CD14-positive monocyte (primary cell): ENCODE results near the gene SIGLEC8. TPM values are rescaled to one million over a fixed set of nuclear protein-coding genes. Genes with fewer than 3 reads are reported as not detected.

Source experiments
- DNase-seq, 3 donors: peaks; one replicate each; pipeline ENCODE4 v3.0.0-alpha.2; 2011 to 2022
- H2AFZ ChIP-seq: 2 replicates; pipeline ENCODE4 v1.6.0; 2012; ENCODE audit warnings: mild to moderate bottlenecking, low read depth, low read length, inconsistent platforms; ENCODE audit not compliant: insufficient read depth, poor library complexity, severe bottlenecking
- H3K27ac ChIP-seq, 2 donors: 1 replicate in 1 of 2; 2 replicates in 1 of 2; pipeline ENCODE4 v1.5.1; 2012 to 2013; ENCODE audit warnings: low read length in 2 of 2, control low read depth in 1 of 2, inconsistent platforms in 1 of 2, low read depth in 1 of 2, mild to moderate bottlenecking in 1 of 2
- H3K27me3 ChIP-seq, 2 donors: one replicate each; pipeline versions ENCODE4 v1.6.0 to v1.6.1; 2011 to 2013; ENCODE audit warnings: low read length in 2 of 2; ENCODE audit not compliant: control insufficient read depth in 2 of 2, insufficient read depth in 2 of 2
- H3K36me3 ChIP-seq, 2 donors: replicated peaks in 1 of 2; 1 replicate in 1 of 2; 2 replicates in 1 of 2; pipeline versions ENCODE4 v1.5.1 to v1.6.1; 2012 to 2013; ENCODE audit warnings: low read length in 2 of 2, control low read depth in 1 of 2, inconsistent platforms in 1 of 2, mild to moderate bottlenecking in 1 of 2; ENCODE audit not compliant: insufficient read depth in 2 of 2, control insufficient read depth in 1 of 2
- H3K4me1 ChIP-seq, 2 donors: 1 replicate in 1 of 2; 2 replicates in 1 of 2; pipeline versions ENCODE4 v1.5.1 to v1.6.1; 2012 to 2013; ENCODE audit warnings: low read length in 2 of 2, control low read depth in 1 of 2, inconsistent platforms in 1 of 2, mild to moderate bottlenecking in 1 of 2, moderate library complexity in 1 of 2; ENCODE audit not compliant: insufficient read depth in 2 of 2, control insufficient read depth in 1 of 2
- H3K4me2 ChIP-seq: replicated peaks from 2 replicates; pipeline ENCODE3; 2012; ENCODE audit warnings: low read length, moderate library complexity, mild to moderate bottlenecking; ENCODE audit not compliant: poor library complexity, severe bottlenecking; ENCODE audit errors: extremely low read depth
- H3K4me3 ChIP-seq, 3 experiments: fragments of 200-600 bp in 1 of 3; sonication (generic) in 1 of 3; replicated peaks in 1 of 3; 1 replicate in 2 of 3; 2 replicates in 1 of 3; pipeline ENCODE4 v1.5.1; 2011 to 2013; ENCODE audit warnings: low read length in 3 of 3, mild to moderate bottlenecking in 3 of 3, control low read depth in 2 of 3, low read depth in 2 of 3, inconsistent platforms in 1 of 3, moderate library complexity in 1 of 3
- H3K79me2 ChIP-seq: 2 replicates; pipeline ENCODE4 v1.6.0; 2012; ENCODE audit warnings: mild to moderate bottlenecking, control low read depth, inconsistent platforms, low read length, moderate library complexity; ENCODE audit not compliant: insufficient read depth
- H3K9ac ChIP-seq: 2 replicates; pipeline ENCODE4 v1.6.0; 2017; ENCODE audit warnings: low read length, mild to moderate bottlenecking; ENCODE audit not compliant: insufficient read depth, poor library complexity, severe bottlenecking
- H3K9me3 ChIP-seq, 2 donors: replicated peaks in 1 of 2; 1 replicate in 1 of 2; 2 replicates in 1 of 2; pipeline versions ENCODE4 v1.5.1 to v1.6.1; 2012 to 2013; ENCODE audit warnings: low read length in 2 of 2, control low read depth in 1 of 2; ENCODE audit not compliant: control insufficient read depth in 1 of 2, insufficient read depth in 1 of 2
- H4K20me1 ChIP-seq: 2 replicates; pipeline ENCODE4 v1.6.0; 2012; ENCODE audit warnings: mild to moderate bottlenecking, low read length, control low read depth, moderate library complexity; ENCODE audit not compliant: insufficient read depth
- H3K27ac Mint-ChIP-seq, 7 donors: one replicate each; pipeline ENCODE4 v1.8.0; 2020; ENCODE audit warnings: mild to moderate bottlenecking in 7 of 7, mixed read lengths in 7 of 7, moderate library complexity in 6 of 7, inconsistent platforms in 2 of 7
- H3K27me3 Mint-ChIP-seq, 3 donors: one replicate each; pipeline ENCODE4 v1.8.0; 2021 to 2022; ENCODE audit warnings: low read depth in 3 of 3, mild to moderate bottlenecking in 3 of 3, mixed read lengths in 3 of 3, moderate library complexity in 3 of 3, inconsistent platforms in 1 of 3
- H3K36me3 Mint-ChIP-seq, 2 donors: one replicate each; pipeline ENCODE4 v1.8.0; 2020; ENCODE audit warnings: mixed read lengths in 2 of 2, inconsistent platforms in 1 of 2, mild to moderate bottlenecking in 1 of 2
- H3K4me1 Mint-ChIP-seq: one replicate; pipeline ENCODE4 v1.8.0; 2020; ENCODE audit warnings: mild to moderate bottlenecking, mixed read lengths
- H3K4me3 Mint-ChIP-seq, 2 donors: one replicate each; pipeline ENCODE4 v1.8.0; 2020; ENCODE audit warnings: mild to moderate bottlenecking in 2 of 2, mixed read lengths in 2 of 2, moderate library complexity in 1 of 2
- H3K9me3 Mint-ChIP-seq, 7 donors: one replicate each; pipeline ENCODE4 v1.8.0; 2020 to 2022; ENCODE audit warnings: mixed read lengths in 7 of 7, mild to moderate bottlenecking in 6 of 7, moderate library complexity in 6 of 7, inconsistent platforms in 2 of 7
- CTCF ChIP-seq: fragments of 200-600 bp; IDR thresholded peaks from one replicate; pipeline ENCODE4 v1.8.0; 2022; ENCODE audit warnings: antibody characterized with exemption, mild to moderate bottlenecking
- WGBS: methylation state at CpG from one replicate; pipeline ENCODE4 v1.1.5; 2013; ENCODE audit warnings: missing lambda C conversion rate; ENCODE audit not compliant: insufficient coverage; 5-methylcytosine and 5-hydroxymethylcytosine counted together
- intact Hi-C, 2 donors: fragments of 100-400 bp; cut with micrococcal nuclease; formaldehyde crosslinking; loops; one replicate each; pipeline versions ENCODE4 v1.15.0 to v1.15.1; 2023
- polyA plus RNA-seq, 3 donors: library from polyadenylated mRNA; depleted of rRNA in 1 of 3; unstranded in 2 of 3; stranded (reverse) in 1 of 3; fragments of 300-500 nt in 2 of 3; fragments of >200 nt in 1 of 3; fragmentation: Illumina TruSeq in 2 of 3; gene quantifications; 1 replicate in 2 of 3; 2 replicates in 1 of 3; pipeline ENCODE4 v1.2.3, GENCODE V29; 2012 to 2021

The SIGLEC8 gene
- polyA plus RNA-seq, 3 donors: not detected

DNA sequence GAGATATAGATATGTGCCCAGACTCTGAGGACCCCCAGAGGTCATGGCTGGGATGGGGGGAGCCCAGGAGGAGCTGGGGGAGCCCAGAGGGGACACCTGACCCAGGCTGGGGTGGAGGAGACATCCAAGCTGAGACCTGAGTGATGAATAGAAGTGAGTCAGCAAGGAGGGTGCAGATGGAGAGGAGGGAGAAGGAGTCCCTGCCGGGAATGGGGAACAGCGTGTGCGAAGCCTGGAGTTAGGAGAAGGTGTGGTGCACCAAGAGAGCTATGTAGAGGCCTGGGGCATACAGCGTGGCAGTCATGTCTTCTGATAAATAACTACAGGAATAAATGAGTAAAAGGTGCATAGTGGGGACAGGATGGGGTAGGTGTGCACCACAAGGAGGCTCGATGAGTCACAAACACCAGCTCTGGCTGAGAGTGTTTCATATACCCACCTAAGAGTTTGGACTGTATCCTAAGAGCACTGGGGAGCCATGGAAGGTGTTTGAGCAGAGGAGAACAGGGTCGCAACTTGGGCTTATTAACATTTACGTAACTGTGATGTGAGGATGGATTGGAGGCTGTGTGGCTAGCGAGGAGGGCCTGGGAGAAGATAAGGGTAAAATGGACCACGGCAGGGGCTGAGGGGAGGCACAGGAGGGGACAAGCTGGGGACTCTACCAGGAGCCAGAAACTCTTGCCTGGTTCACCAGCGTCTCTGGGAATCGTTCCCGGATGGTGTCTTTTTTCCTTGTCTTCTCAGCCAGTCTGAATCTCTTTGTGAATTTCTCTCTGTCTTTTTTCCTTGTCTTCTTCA, 21.5 kb upstream of the SIGLEC8 start:
- H3K79me2 ChIP-seq: no peaks in the 10 kb centered on the region
- H2AFZ ChIP-seq: no peak overlapping the region
- peaks cover 0 to 3% of the 10 kb centered on the region in 2 donors for H3K36me3 Mint-ChIP-seq
- H3K9ac ChIP-seq: no peak overlapping the region
- H3K36me3 ChIP-seq: no peaks in the 10 kb centered on the region
- H3K4me3 ChIP-seq: no peak overlapping the region
- peaks cover 3 to 5% (median 5%) of the 10 kb centered on the region in 7 donors for H3K9me3 Mint-ChIP-seq
- no peak overlapping the region for H3K27ac Mint-ChIP-seq
- no peak for DNase-seq
- intact Hi-C loops: no loop called here
- H3K9me3 ChIP-seq: peaks cover 0 to 2% of the 10 kb centered on the region in 2 donors
- peaks cover 27 to 38% (median 29%) of the 10 kb centered on the region in 3 donors for H3K27me3 Mint-ChIP-seq
- H3K4me1 ChIP-seq: no peaks in the 10 kb centered on the region
- TF ChIP-seq CTCF: no peak
- no peaks in the 10 kb centered on the region for H3K4me1 Mint-ChIP-seq
- H4K20me1 ChIP-seq: no peaks in the 10 kb centered on the region
- H3K4me3 Mint-ChIP-seq: no peak overlapping the region
- H3K27ac ChIP-seq: no peak overlapping the region
- H3K27me3 ChIP-seq: peaks cover 0 to 10% of the 10 kb centered on the region in 2 donors
- H3K4me2 ChIP-seq: no peak overlapping the region
- WGBS: 90% methylated on average over 11 of the region's 12 CpGs

GRCh38 chr19:51478381-51479234, 20.4 kb upstream of the SIGLEC8 start, which contains the start of gene CEACAM18:
Gene CEACAM18, plus strand, starts transcription at chr19:51478539.
- H3K36me3 Mint-ChIP-seq: peaks cover 0 to 3% of the 10 kb centered on the region in 2 donors
- intact Hi-C loops: no loop called here
- WGBS: 84% methylated on average over 6 of the region's 17 CpGs
- no peak within 1 kb of the TSS for H3K4me3 Mint-ChIP-seq
- no peak within 1 kb of the TSS for H2AFZ ChIP-seq
- H3K4me3 ChIP-seq: no peak within 1 kb of the TSS
- peaks cover 0 to 9% of the 10 kb centered on the region in 2 donors for H3K27me3 ChIP-seq
- peaks cover 3 to 5% (median 5%) of the 10 kb centered on the region in 7 donors for H3K9me3 Mint-ChIP-seq
- H3K4me1 Mint-ChIP-seq: no peaks in the 10 kb centered on the region
- H3K4me1 ChIP-seq: no peaks in the 10 kb centered on the region
- H3K79me2 ChIP-seq: no peaks in the 10 kb centered on the region
- no peak within 1 kb of the TSS for H3K9ac ChIP-seq
- no peak within 1 kb of the TSS for H3K27ac ChIP-seq
- H3K4me2 ChIP-seq: no peak within 1 kb of the TSS
- TF ChIP-seq CTCF: no peak
- peaks cover 20 to 37% (median 29%) of the 10 kb centered on the region in 3 donors for H3K27me3 Mint-ChIP-seq
- DNase-seq: no peak
- peaks cover 0 to 2% of the 10 kb centered on the region in 2 donors for H3K9me3 ChIP-seq
- no peaks in the 10 kb centered on the region for H4K20me1 ChIP-seq
- H3K27ac Mint-ChIP-seq: peak within 1 kb of the TSS in 1 of 7 donors; percentile 13
- no peaks in the 10 kb centered on the region for H3K36me3 ChIP-seq
